DOHH2 (cell line): Measurements from ENCODE around the gene MACROD2.

ENCODE experiments used
- H3F3A ChIP-seq: fragments of 200-600 bp; sonication (generic), shearing (Covaris generic); 2 replicates; pipeline ENCODE4 v1.6.0; 2016; ENCODE audit warnings: antibody characterized with exemption, mild to moderate bottlenecking; ENCODE audit not compliant: control insufficient read depth, insufficient read depth
- H3K27ac ChIP-seq: fragments of 200-600 bp; sonication (generic); 2 replicates; pipeline ENCODE4 v1.5.1; 2014; ENCODE audit warnings: low read depth, mild to moderate bottlenecking, low read length, moderate library complexity
- H3K27me3 ChIP-seq: fragments of 200-600 bp; sonication (generic); 2 replicates; pipeline ENCODE4 v1.6.1; 2014; ENCODE audit warnings: mild to moderate bottlenecking, low read length, mixed read lengths; ENCODE audit not compliant: control insufficient read depth
- H3K36me3 ChIP-seq: fragments of 200-600 bp; sonication (generic); 2 replicates; pipeline ENCODE4 v1.6.1; 2014; ENCODE audit warnings: mild to moderate bottlenecking, low read length, moderate library complexity, mixed read lengths; ENCODE audit not compliant: control insufficient read depth
- H3K4me1 ChIP-seq: fragments of 200-600 bp; sonication (generic); 2 replicates; pipeline ENCODE4 v1.6.1; 2014; ENCODE audit warnings: mild to moderate bottlenecking, low read length, mixed read lengths; ENCODE audit not compliant: control insufficient read depth
- H3K4me2 ChIP-seq: fragments of 200-600 bp; sonication (generic); 2 replicates; pipeline ENCODE4 v1.6.0; 2014; ENCODE audit warnings: mild to moderate bottlenecking, low read length, moderate library complexity
- H3K4me3 ChIP-seq: fragments of 200-600 bp; sonication (generic); 2 replicates; pipeline ENCODE4 v1.5.1; 2014; ENCODE audit warnings: mild to moderate bottlenecking, low read length, mixed read lengths
- H3K79me2 ChIP-seq: fragments of 200-600 bp; sonication (generic); 2 replicates; pipeline ENCODE4 v1.6.1; 2014; ENCODE audit warnings: mild to moderate bottlenecking, low read length, mixed read lengths; ENCODE audit not compliant: control insufficient read depth
- H3K9me2 ChIP-seq: fragments of 200-600 bp; sonication (generic); replicated peaks from 2 replicates; pipeline ENCODE4 v1.6.1; 2014; ENCODE audit warnings: mild to moderate bottlenecking, low read length, mixed read lengths; ENCODE audit not compliant: control insufficient read depth
- H3K9me3 ChIP-seq: fragments of 200-600 bp; sonication (generic); 2 replicates; pipeline ENCODE4 v1.6.1; 2014; ENCODE audit warnings: antibody characterized with exemption, low read length, mixed read lengths; ENCODE audit not compliant: control insufficient read depth, insufficient read depth
- H4K20me1 ChIP-seq: fragments of 200-600 bp; sonication (generic); 2 replicates; pipeline ENCODE4 v1.6.0; 2014; ENCODE audit warnings: low read depth, mild to moderate bottlenecking, antibody characterized with exemption, low read length, moderate library complexity; ENCODE audit not compliant: control insufficient read depth, insufficient read depth
- CTCF ChIP-seq: fragments of 200-600 bp; sonication (generic); IDR thresholded peaks from one replicate; pipeline ENCODE4 v1.5.1; 2014; ENCODE audit warnings: antibody characterized with exemption, mild to moderate bottlenecking, low read depth, low read length; ENCODE audit not compliant: poor library complexity, severe bottlenecking
- EZH2phosphoT487 ChIP-seq: fragments of 200-600 bp; sonication (generic); IDR thresholded peaks from 2 replicates; pipeline ENCODE4 v1.6.1; 2017; ENCODE audit warnings: borderline replicate concordance, mild to moderate bottlenecking, antibody characterized with exemption, low read length, moderate library complexity, mixed read lengths

MACROD2 gene

GRCh38 chr20:14538433-14538832, 543.1 kb downstream of the MACROD2 start:
- Histone ChIP-seq H3F3A (no peaks in the 10 kb centered on the region), H3K4me1 (no peaks in the 10 kb centered on the region)
- no peak for TF ChIP-seq CTCF
- TF ChIP-seq EZH2phosphoT487: no peak

GRCh38 chr20:14543040-14543439, 547.7 kb downstream of the MACROD2 start:
- Histone ChIP-seq H3K4me2 (no peak overlapping the region), H3K79me2 (no peaks in the 10 kb centered on the region), H3K9me3 (no peaks in the 10 kb centered on the region), H3K27ac (no peak overlapping the region), H3K4me1 (no peaks in the 10 kb centered on the region), H4K20me1 (no peaks in the 10 kb centered on the region), H3K36me3 (no peaks in the 10 kb centered on the region), H3K4me3 (no peak overlapping the region), H3K9me2 (no peaks in the 10 kb centered on the region), H3K27me3 (no peaks in the 10 kb centered on the region), H3F3A (no peaks in the 10 kb centered on the region)
- TF ChIP-seq EZH2phosphoT487 (no peak), CTCF (no peak)

More at GRCh38 chr20:14538433-14538832, 543.1 kb downstream of the MACROD2 start:
- no peak overlapping the region for H3K4me2 ChIP-seq
- no peaks in the 10 kb centered on the region for H3K9me2 ChIP-seq
- H3K27me3 ChIP-seq: no peaks in the 10 kb centered on the region
- no peaks in the 10 kb centered on the region for H3K79me2 ChIP-seq
- H3K4me3 ChIP-seq: no peak overlapping the region
- H4K20me1 ChIP-seq: no peaks in the 10 kb centered on the region
- H3K27ac ChIP-seq: no peak overlapping the region
- no peaks in the 10 kb centered on the region for H3K36me3 ChIP-seq
- no peaks in the 10 kb centered on the region for H3K9me3 ChIP-seq

- Histone ChIP-seq H3K4me3 (no peak overlapping the region), H4K20me1 (no peaks in the 10 kb centered on the region), H3K79me2 (no peaks in the 10 kb centered on the region), H3K4me2 (no peak overlapping the region), H3K27ac (no peak overlapping the region), H3F3A (no peaks in the 10 kb centered on the region), H3K9me2 (no peaks in the 10 kb centered on the region), H3K9me3 (no peaks in the 10 kb centered on the region), H3K27me3 (no peaks in the 10 kb centered on the region), H3K36me3 (no peaks in the 10 kb centered on the region), H3K4me1 (no peaks in the 10 kb centered on the region)
- TF ChIP-seq CTCF (no peak), EZH2phosphoT487 (no peak)
These were observed 549.4 kb downstream of the MACROD2 start for GRCh38 chr20:14544688-14545087.

GRCh38 chr20:14550655-14551054, 555.3 kb downstream of the MACROD2 start:
- no peak overlapping the region for H3K27ac ChIP-seq
- H3F3A ChIP-seq: no peaks in the 10 kb centered on the region
- H3K36me3 ChIP-seq: no peaks in the 10 kb centered on the region
- no peak overlapping the region for H3K4me3 ChIP-seq
- H3K4me1 ChIP-seq: no peaks in the 10 kb centered on the region
- no peak for TF ChIP-seq EZH2phosphoT487
- no peak for TF ChIP-seq CTCF
- H3K4me2 ChIP-seq: no peak overlapping the region
- no peaks in the 10 kb centered on the region for H3K79me2 ChIP-seq
- H3K9me2 ChIP-seq: no peaks in the 10 kb centered on the region
- H4K20me1 ChIP-seq: no peaks in the 10 kb centered on the region
- H3K27me3 ChIP-seq: no peaks in the 10 kb centered on the region
- H3K9me3 ChIP-seq: no peaks in the 10 kb centered on the region
